Activated T-cell treated with anti-CD3 and anti-CD28 coated beads, Interleukin-2, amount 50 U/mL, for 24 hours (primary cell): ENCODE measurements around the gene BAG2.

ENCODE experiments used
- DNase-seq: peaks from one replicate; pipeline ENCODE4 v3.0.0-alpha.2; 2020
- H3K27ac Mint-ChIP-seq: 2 replicates; pipeline ENCODE4 v1.8.0; 2020; ENCODE audit warnings: mild to moderate bottlenecking, mixed read lengths
- H3K27me3 Mint-ChIP-seq: 2 replicates; pipeline ENCODE4 v1.8.0; 2020; ENCODE audit warnings: mixed read lengths
- H3K36me3 Mint-ChIP-seq: 2 replicates; pipeline ENCODE4 v1.8.0; 2020; ENCODE audit warnings: low read depth, mixed read lengths
- H3K4me1 Mint-ChIP-seq: 2 replicates; pipeline ENCODE4 v1.8.0; 2020; ENCODE audit warnings: low read depth, mixed read lengths
- H3K4me3 Mint-ChIP-seq: 2 replicates; pipeline ENCODE4 v1.8.0; 2020; ENCODE audit warnings: mild to moderate bottlenecking, moderate library complexity, mixed read lengths
- H3K9me3 Mint-ChIP-seq: 2 replicates; pipeline ENCODE4 v1.8.0; 2020; ENCODE audit warnings: mixed read lengths

The BAG2 gene

GRCh38 chr6:57195457-57195856, 23.3 kb downstream of the BAG2 start:
- H3K4me3 Mint-ChIP-seq = no peak overlapping the region
- no peaks in the 10 kb centered on the region for H3K9me3 Mint-ChIP-seq
- DNase-seq = no peak
- no peaks in the 10 kb centered on the region for H3K27me3 Mint-ChIP-seq
- no peaks in the 10 kb centered on the region for H3K4me1 Mint-ChIP-seq
- H3K36me3 Mint-ChIP-seq = peaks cover 15% of the 10 kb centered on the region
- H3K27ac Mint-ChIP-seq = no peak overlapping the region

- no peak overlapping the region for H3K4me3 Mint-ChIP-seq
- H3K36me3 Mint-ChIP-seq = no peaks in the 10 kb centered on the region
- no peaks in the 10 kb centered on the region for H3K27me3 Mint-ChIP-seq
- no peaks in the 10 kb centered on the region for H3K4me1 Mint-ChIP-seq
- no peak overlapping the region for H3K27ac Mint-ChIP-seq
- DNase-seq = no peak
- no peaks in the 10 kb centered on the region for H3K9me3 Mint-ChIP-seq
These were observed 27.0 kb downstream of the BAG2 start for GRCh38 chr6:57198926-57199636.

GRCh38 chr6:57201718-57202117, 29.6 kb downstream of the BAG2 start:
- H3K9me3 Mint-ChIP-seq = no peaks in the 10 kb centered on the region
- no peak overlapping the region for H3K4me3 Mint-ChIP-seq
- no peaks in the 10 kb centered on the region for H3K27me3 Mint-ChIP-seq
- no peak for DNase-seq
- no peak overlapping the region for H3K27ac Mint-ChIP-seq
- no peaks in the 10 kb centered on the region for H3K36me3 Mint-ChIP-seq
- peaks cover 8% of the 10 kb centered on the region for H3K4me1 Mint-ChIP-seq

GRCh38 chr6:57205550-57206328, 33.6 kb downstream of the BAG2 start:
- Mint-ChIP-seq H3K36me3 (no peaks in the 10 kb centered on the region), H3K27ac (peak overlapping the region; percentile 6), H3K9me3 (no peaks in the 10 kb centered on the region), H3K27me3 (no peaks in the 10 kb centered on the region), H3K4me3 (no peak overlapping the region), H3K4me1 (peaks cover 21% of the 10 kb centered on the region)
- no peak for DNase-seq

- Mint-ChIP-seq H3K36me3 (no peaks in the 10 kb centered on the region), H3K4me1 (peaks cover 21% of the 10 kb centered on the region), H3K4me3 (no peak overlapping the region), H3K9me3 (no peaks in the 10 kb centered on the region), H3K27ac (peak overlapping the region; percentile 14), H3K27me3 (no peaks in the 10 kb centered on the region)
- DNase-seq = no peak
These were observed 35.0 kb downstream of the BAG2 start for GRCh38 chr6:57207141-57207540.

- H3K36me3 Mint-ChIP-seq = no peaks in the 10 kb centered on the region
- peaks cover 21% of the 10 kb centered on the region for H3K4me1 Mint-ChIP-seq
These were observed 35.7 kb downstream of the BAG2 start for GRCh38 chr6:57207872-57208271.

GRCh38 chr6:57209030-57209429, 36.9 kb downstream of the BAG2 start:
- Mint-ChIP-seq H3K9me3 (no peaks in the 10 kb centered on the region), H3K27me3 (no peaks in the 10 kb centered on the region), H3K36me3 (no peaks in the 10 kb centered on the region), H3K27ac (no peak overlapping the region), H3K4me1 (peaks cover 26% of the 10 kb centered on the region), H3K4me3 (no peak overlapping the region)
- no peak for DNase-seq

More at GRCh38 chr6:57207872-57208271, 35.7 kb downstream of the BAG2 start:
- Mint-ChIP-seq H3K9me3 (no peaks in the 10 kb centered on the region), H3K27me3 (no peaks in the 10 kb centered on the region), H3K4me3 (no peak overlapping the region), H3K27ac (peak overlapping the region; percentile 47)
- no peak for DNase-seq

- H3K9me3 Mint-ChIP-seq = no peaks in the 10 kb centered on the region
- H3K27me3 Mint-ChIP-seq = no peaks in the 10 kb centered on the region
- H3K4me3 Mint-ChIP-seq = no peak overlapping the region
- DNase-seq = no peak
- H3K27ac Mint-ChIP-seq = no peak overlapping the region
- H3K4me1 Mint-ChIP-seq = peaks cover 36% of the 10 kb centered on the region
- H3K36me3 Mint-ChIP-seq = no peaks in the 10 kb centered on the region
These were observed 37.9 kb downstream of the BAG2 start for GRCh38 chr6:57210060-57210459.

- H3K36me3 Mint-ChIP-seq = no peaks in the 10 kb centered on the region
- H3K27me3 Mint-ChIP-seq = peaks cover 9% of the 10 kb centered on the region
- H3K4me1 Mint-ChIP-seq = peaks cover 31% of the 10 kb centered on the region
- no peaks in the 10 kb centered on the region for H3K9me3 Mint-ChIP-seq
- DNase-seq = no peak
- no peak overlapping the region for H3K4me3 Mint-ChIP-seq
- no peak overlapping the region for H3K27ac Mint-ChIP-seq
These were observed 43.1 kb downstream of the BAG2 start for GRCh38 chr6:57215260-57215659.

GRCh38 chr6:57216235-57217101, 44.3 kb downstream of the BAG2 start:
- peaks cover 4% of the 10 kb centered on the region for H3K36me3 Mint-ChIP-seq
- peaks cover 38% of the 10 kb centered on the region for H3K4me1 Mint-ChIP-seq
- no peak for DNase-seq
- H3K4me3 Mint-ChIP-seq = no peak overlapping the region
- H3K27ac Mint-ChIP-seq = no peak overlapping the region
- peaks cover 12% of the 10 kb centered on the region for H3K27me3 Mint-ChIP-seq
- H3K9me3 Mint-ChIP-seq = no peaks in the 10 kb centered on the region

- H3K4me3 Mint-ChIP-seq = no peak overlapping the region
- peaks cover 12% of the 10 kb centered on the region for H3K27me3 Mint-ChIP-seq
- peaks cover 39% of the 10 kb centered on the region for H3K4me1 Mint-ChIP-seq
- H3K9me3 Mint-ChIP-seq = no peaks in the 10 kb centered on the region
- H3K36me3 Mint-ChIP-seq = peaks cover 7% of the 10 kb centered on the region
- DNase-seq = no peak
- H3K27ac Mint-ChIP-seq = no peak overlapping the region
These were observed 45.1 kb downstream of the BAG2 start for GRCh38 chr6:57217270-57217669.

GRCh38 chr6:57220083-57220703, 48.1 kb downstream of the BAG2 start:
- H3K4me1 Mint-ChIP-seq = peaks cover 28% of the 10 kb centered on the region
- H3K36me3 Mint-ChIP-seq = peaks cover 8% of the 10 kb centered on the region
- DNase-seq = no peak
- H3K27ac Mint-ChIP-seq = no peak overlapping the region
- peak overlapping the region; percentile 52 for H3K4me3 Mint-ChIP-seq
- H3K27me3 Mint-ChIP-seq = peaks cover 26% of the 10 kb centered on the region
- H3K9me3 Mint-ChIP-seq = no peaks in the 10 kb centered on the region

- H3K27me3 Mint-ChIP-seq = peaks cover 26% of the 10 kb centered on the region
- peak overlapping the region; percentile 84 for H3K4me3 Mint-ChIP-seq
- peak overlapping the region; percentile 75 for H3K27ac Mint-ChIP-seq
- peaks cover 26% of the 10 kb centered on the region for H3K4me1 Mint-ChIP-seq
- no peak for DNase-seq
- peaks cover 8% of the 10 kb centered on the region for H3K36me3 Mint-ChIP-seq
- H3K9me3 Mint-ChIP-seq = no peaks in the 10 kb centered on the region
These were observed 49.2 kb downstream of the BAG2 start for GRCh38 chr6:57221191-57221935.
